Activated CD8-positive, alpha-beta T cell treated with anti-CD3 and anti-CD28 coated beads, Interleukin-2, amount 10 ng/mL, durations not matched to agents 7 days and 5 days (primary cell): Measurements from ENCODE around the gene IFI44L. TPM values are rescaled to one million over a fixed set of nuclear protein-coding genes. Genes with fewer than 3 reads are reported as not detected.

Experiments used
- ATAC-seq: fragments of 150-1000 bp; cut with Tn5 transposase; one replicate; pipeline ENCODE4 v1.10.0; 2021; ENCODE audit warnings: moderate library complexity
- CTCF ChIA-PET: fragments of 350-600 bp; sonication (Branson Sonifier 250); formaldehyde crosslinking; loops from one replicate; lab custom pipeline; 2021; ENCODE audit warnings: antibody characterized with exemption; lab: Charles Lee
- POLR2A ChIA-PET: fragments of 350-600 bp; sonication (Branson Sonifier 250); formaldehyde crosslinking; loops from one replicate; lab custom pipeline; 2021; ENCODE audit warnings: antibody characterized with exemption; lab: Charles Lee
- DNase-seq: peaks from one replicate; pipeline ENCODE4 v3.0.0-alpha.2; 2020
- H3K27ac Mint-ChIP-seq: one replicate; pipeline ENCODE4 v1.8.0; 2021; ENCODE audit warnings: mild to moderate bottlenecking, mixed read lengths
- H3K27me3 Mint-ChIP-seq: one replicate; pipeline ENCODE4 v1.8.0; 2021; ENCODE audit warnings: low read depth, mixed read lengths
- H3K36me3 Mint-ChIP-seq: one replicate; pipeline ENCODE4 v1.8.0; 2021; ENCODE audit warnings: low read depth, mixed read lengths
- H3K4me1 Mint-ChIP-seq: one replicate; pipeline ENCODE4 v1.8.0; 2021; ENCODE audit warnings: low read depth, mixed read lengths
- H3K4me3 Mint-ChIP-seq: one replicate; pipeline ENCODE4 v1.8.0; 2021; ENCODE audit warnings: mild to moderate bottlenecking, mixed read lengths
- H3K9me3 Mint-ChIP-seq: one replicate; pipeline ENCODE4 v1.8.0; 2022; ENCODE audit warnings: mixed read lengths; ENCODE audit not compliant: insufficient read depth
- total RNA-seq, 2 experiments: library from RNA; stranded (reverse); gene quantifications; one replicate each; pipeline ENCODE4 v1.2.3, GENCODE V29; 2021

IFI44L gene
- total RNA-seq, 2 experiments from 2014 or later: 181 to 191 TPM

DNA sequence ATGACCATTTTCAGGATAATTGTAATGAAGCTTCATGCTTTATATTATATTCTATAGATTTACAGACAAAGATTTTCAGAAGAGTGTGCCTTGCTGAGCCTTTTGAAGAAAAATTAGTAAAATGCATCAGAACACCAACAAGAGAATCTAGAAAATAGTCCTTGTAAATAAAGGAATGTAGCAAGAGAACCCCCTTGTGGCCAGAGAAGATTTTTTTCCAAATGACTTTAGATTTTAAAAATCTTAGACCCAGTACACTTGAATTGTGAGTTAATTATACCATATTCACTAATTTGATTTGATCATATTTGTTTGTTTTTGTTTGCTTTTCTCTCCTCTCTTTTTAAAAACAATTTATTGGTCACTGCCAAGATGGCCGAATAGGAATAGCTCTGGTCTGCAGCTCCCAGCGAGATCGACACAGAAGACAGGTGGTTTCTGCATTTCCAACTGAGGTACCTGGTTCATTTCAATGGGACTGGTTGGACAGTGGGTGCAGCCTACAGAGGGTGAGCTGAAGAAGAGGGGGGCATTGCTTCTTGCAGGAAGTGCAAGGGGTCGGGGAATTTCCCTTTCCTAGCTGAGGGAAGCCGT is 12.8 kb upstream of the IFI44L start:
- no peaks in the 10 kb centered on the region for H3K9me3 Mint-ChIP-seq
- H3K27me3 Mint-ChIP-seq: peaks cover 26% of the 10 kb centered on the region
- CTCF ChIA-PET: interaction anchor here (0.9 to 4.2 kb wide), 12 partner anchors 10 to 482 kb away, joined by 3 to 33 read pairs (median 5); partner anchors contain the start of genes IFI44 and IFI44L
- POLR2A ChIA-PET: no interaction called here
- DNase-seq (no peak), ATAC-seq (no peak)
- H3K27ac Mint-ChIP-seq: no peak overlapping the region
- H3K4me3 Mint-ChIP-seq: no peak overlapping the region
- H3K36me3 Mint-ChIP-seq: no peaks in the 10 kb centered on the region
- H3K4me1 Mint-ChIP-seq: no peaks in the 10 kb centered on the region

DNA sequence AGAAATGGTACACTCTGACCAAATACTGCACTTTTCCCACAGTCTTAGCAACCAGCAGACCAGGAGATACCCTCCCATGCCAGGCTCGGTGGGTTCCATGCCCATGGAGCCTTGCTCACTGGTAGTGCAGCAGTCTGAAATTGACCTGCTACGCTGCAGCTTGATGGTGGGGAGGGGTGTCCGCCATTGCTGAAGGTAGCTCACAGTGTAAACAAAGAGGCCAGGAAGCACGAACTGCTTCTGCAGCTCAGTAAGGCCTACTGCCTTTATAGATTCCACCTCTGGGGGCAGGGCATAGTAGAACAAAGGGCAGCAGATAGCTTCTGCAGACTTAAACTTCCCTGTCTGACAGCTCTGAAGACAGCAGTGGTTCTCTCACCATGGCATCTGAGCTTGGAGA is 12.3 kb upstream of the IFI44L start:
- no peaks in the 10 kb centered on the region for H3K4me1 Mint-ChIP-seq
- H3K27ac Mint-ChIP-seq: no peak overlapping the region
- ATAC-seq (no peak), DNase-seq (no peak)
- POLR2A ChIA-PET: no interaction called here
- H3K27me3 Mint-ChIP-seq: peaks cover 31% of the 10 kb centered on the region
- CTCF ChIA-PET: interaction anchor here (1.0 to 4.2 kb wide), 13 partner anchors 8 to 482 kb away, joined by 3 to 33 read pairs (median 5); partner anchors contain the start of gene IFI44L
- no peak overlapping the region for H3K4me3 Mint-ChIP-seq
- no peaks in the 10 kb centered on the region for H3K36me3 Mint-ChIP-seq
- no peaks in the 10 kb centered on the region for H3K9me3 Mint-ChIP-seq

DNA sequence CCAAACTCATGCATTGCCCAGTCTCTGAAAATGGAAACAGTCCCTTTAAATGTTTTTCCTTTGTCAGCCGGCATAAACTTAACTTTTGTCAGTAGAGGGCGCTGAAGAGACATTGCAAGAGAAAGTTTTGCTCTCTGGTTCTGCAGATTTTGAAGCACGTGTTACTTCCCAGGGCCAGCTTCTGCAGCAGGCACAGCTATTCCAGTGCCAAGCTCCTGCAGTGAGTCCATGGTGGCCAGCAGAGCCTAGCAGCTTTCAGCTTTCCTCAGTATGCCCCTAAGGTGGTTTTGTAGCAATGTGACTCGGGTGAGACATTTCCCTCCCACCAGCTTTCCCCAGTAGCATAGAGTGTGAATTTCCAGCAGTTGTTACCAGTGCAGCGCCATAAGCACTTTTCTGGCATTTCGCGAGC is 2.6 kb upstream of the IFI44L start:
- Mint-ChIP-seq H3K27ac (no peak overlapping the region), H3K4me1 (peaks cover 40% of the 10 kb centered on the region), H3K9me3 (no peaks in the 10 kb centered on the region), H3K27me3 (peaks cover 14% of the 10 kb centered on the region), H3K4me3 (peak overlapping the region; percentile 42), H3K36me3 (peaks cover 16% of the 10 kb centered on the region)
- peak; percentile 55 for ATAC-seq
- DNase-seq: peak; percentile 78
- CTCF ChIA-PET: interaction anchor here (0.7 to 2.4 kb wide), 32 partner anchors 9 to 613 kb away, joined by 3 to 38 read pairs (median 4); partner anchors contain the start of genes DNAJB4 and IFI44
- POLR2A ChIA-PET: interaction anchor here (0.8 to 1.2 kb wide), 2 partner anchors 60 to 613 kb away, joined by 3 to 6 read pairs; partner anchors contain the start of gene DNAJB4

GRCh38 chr1:78619032-78619431 is 1.2 kb upstream of the IFI44L start:
- Mint-ChIP-seq H3K36me3 (peaks cover 30% of the 10 kb centered on the region), H3K4me3 (peak overlapping the region; percentile 85)
- CTCF ChIA-PET: interaction anchor here (2.2 to 2.8 kb wide), 2 partner anchors 54 to 57 kb away, joined by 10 to 18 read pairs; no protein-coding TSS in a partner anchor

DNA sequence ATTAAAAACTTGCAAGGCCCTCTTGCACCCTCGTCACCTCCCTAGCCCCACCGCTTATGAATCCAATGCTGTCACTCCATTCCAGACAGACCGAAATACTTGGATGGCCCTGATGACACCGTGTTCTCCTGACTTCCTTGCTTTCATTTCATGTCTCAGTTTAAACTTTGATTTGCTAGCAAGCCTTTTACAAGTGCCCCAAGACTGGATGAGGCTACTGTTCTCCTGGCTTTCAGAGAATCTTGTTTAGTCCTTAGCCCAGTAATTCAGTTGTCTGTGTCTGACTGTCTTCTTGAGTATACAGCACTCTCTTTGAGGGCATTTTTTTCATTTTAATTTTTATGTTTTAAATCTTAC is 824 bp upstream of the IFI44L start:
- Mint-ChIP-seq H3K36me3 (peaks cover 34% of the 10 kb centered on the region), H3K4me1 (peaks cover 49% of the 10 kb centered on the region), H3K4me3 (peak overlapping the region; percentile 85), H3K27me3 (peaks cover 9% of the 10 kb centered on the region), H3K9me3 (no peaks in the 10 kb centered on the region), H3K27ac (peak overlapping the region; percentile 93)
- DNase-seq (no peak), ATAC-seq (peak; percentile 13)
- POLR2A ChIA-PET: interaction anchor here (0.8 to 5.2 kb wide), 10 partner anchors 26 to 641 kb away, joined by 3 to 33 read pairs (median 10); partner anchors contain the start of genes DNAJB4, FUBP1 and IFI44
- CTCF ChIA-PET: interaction anchor here (0.6 to 2.8 kb wide), 11 partner anchors 24 to 614 kb away, joined by 3 to 18 read pairs (median 5); partner anchors contain the start of genes DNAJB4 and IFI44

More at GRCh38 chr1:78619032-78619431, 1.2 kb upstream of the IFI44L start:
- Mint-ChIP-seq H3K4me1 (peaks cover 46% of the 10 kb centered on the region), H3K27me3 (peaks cover 11% of the 10 kb centered on the region), H3K9me3 (no peaks in the 10 kb centered on the region), H3K27ac (peak overlapping the region; percentile 93)
- POLR2A ChIA-PET: interaction anchor here (2.2 to 5.2 kb wide), 3 partner anchors 33 to 641 kb away, joined by 17 to 33 read pairs (median 21); partner anchors contain the start of genes DNAJB4 and FUBP1
- ATAC-seq (no peak), DNase-seq (no peak)

DNA sequence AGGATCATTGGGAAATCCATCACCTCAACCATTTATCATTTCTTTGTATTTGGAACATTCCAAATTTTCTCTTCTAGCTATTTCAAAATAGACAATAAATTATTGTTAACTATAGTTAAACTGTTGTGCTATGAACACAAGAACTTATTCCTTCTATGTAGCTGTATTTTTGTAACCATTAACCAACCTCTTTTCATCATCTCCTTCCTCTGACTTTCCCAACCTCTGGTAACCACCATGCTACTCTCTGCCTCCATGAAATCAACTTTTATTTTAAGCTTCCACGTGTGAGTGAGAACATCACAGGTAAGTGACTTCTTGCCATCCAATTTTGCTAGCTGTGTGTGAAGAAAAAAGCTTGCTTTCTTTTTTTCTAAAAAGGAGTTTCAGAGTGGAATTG is 418 bp downstream of the IFI44L start:
- Mint-ChIP-seq H3K27me3 (peaks cover 3% of the 10 kb centered on the region), H3K4me1 (peaks cover 60% of the 10 kb centered on the region), H3K27ac (peak overlapping the region; percentile 93), H3K4me3 (peak overlapping the region; percentile 85), H3K36me3 (peaks cover 44% of the 10 kb centered on the region), H3K9me3 (no peaks in the 10 kb centered on the region)
- DNase-seq (no peak), ATAC-seq (no peak)
- ChIA-PET CTCF (interaction anchor here (0.6 to 2.8 kb wide), 13 partner anchors 8 to 615 kb away, joined by 3 to 18 read pairs (median 5); partner anchors contain the start of genes DNAJB4 and IFI44), POLR2A (interaction anchor here (0.9 to 5.2 kb wide), 10 partner anchors 18 to 642 kb away, joined by 3 to 33 read pairs (median 10); partner anchors contain the start of genes DNAJB4, FUBP1 and IFI44)

- no peaks in the 10 kb centered on the region for H3K27me3 Mint-ChIP-seq
- H3K9me3 Mint-ChIP-seq: no peaks in the 10 kb centered on the region
- ATAC-seq (peak; percentile 10), DNase-seq (no peak)
- peaks cover 57% of the 10 kb centered on the region for H3K4me1 Mint-ChIP-seq
- H3K4me3 Mint-ChIP-seq: peak overlapping the region; percentile 85
- H3K36me3 Mint-ChIP-seq: peaks cover 57% of the 10 kb centered on the region
- ChIA-PET CTCF (interaction anchor here (0.8 to 2.9 kb wide), 5 partner anchors 25 to 56 kb away, joined by 4 to 11 read pairs (median 10); partner anchors contain the start of gene IFI44), POLR2A (interaction anchor here (0.7 to 5.2 kb wide), 5 partner anchors 27 to 644 kb away, joined by 4 to 33 read pairs (median 12); partner anchors contain the start of genes FUBP1 and IFI44)
- H3K27ac Mint-ChIP-seq: peak overlapping the region; percentile 92
Measured at GRCh38 chr1:78622548-78622947, 2.3 kb downstream of the IFI44L start.

GRCh38 chr1:78624035-78624434 is 3.8 kb downstream of the IFI44L start:
- peak overlapping the region; percentile 85 for H3K4me3 Mint-ChIP-seq
- H3K9me3 Mint-ChIP-seq: no peaks in the 10 kb centered on the region
- peaks cover 71% of the 10 kb centered on the region for H3K36me3 Mint-ChIP-seq
- peaks cover 58% of the 10 kb centered on the region for H3K4me1 Mint-ChIP-seq
- H3K27me3 Mint-ChIP-seq: no peaks in the 10 kb centered on the region
- ChIA-PET POLR2A (interaction anchor here (0.7 to 2.5 kb wide), 4 partner anchors 19 to 27 kb away, joined by 3 to 18 read pairs (median 4); partner anchors contain the start of gene IFI44), CTCF (interaction anchor here (1.0 to 2.9 kb wide), 4 partner anchors 22 to 54 kb away, joined by 3 to 11 read pairs (median 8); partner anchors contain the start of gene IFI44)
- no peak for DNase-seq
- no peak for ATAC-seq
- peak overlapping the region; percentile 74 for H3K27ac Mint-ChIP-seq

DNA sequence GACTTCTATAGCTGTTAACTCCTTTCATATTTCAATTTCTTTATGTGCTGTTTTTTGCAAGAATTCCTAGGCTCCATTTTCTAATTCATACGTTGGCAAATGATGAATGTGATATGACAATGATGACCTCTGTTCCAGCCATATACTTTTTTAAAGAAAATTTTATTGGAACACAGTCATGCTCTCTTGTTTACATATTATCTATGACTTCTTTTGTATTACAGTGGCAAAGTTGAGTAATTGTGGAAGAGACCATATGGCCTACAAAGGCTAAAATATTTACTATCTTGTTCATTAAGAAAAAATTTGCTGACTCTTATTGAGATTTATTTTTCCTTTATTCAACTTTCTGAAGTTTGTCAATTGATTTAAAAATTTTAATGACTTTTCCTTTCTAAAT is 7.1 kb downstream of the IFI44L start:
- Mint-ChIP-seq H3K27ac (no peak overlapping the region), H3K36me3 (peaks cover 80% of the 10 kb centered on the region), H3K4me1 (peaks cover 59% of the 10 kb centered on the region), H3K4me3 (peak overlapping the region; percentile 66), H3K9me3 (no peaks in the 10 kb centered on the region), H3K27me3 (no peaks in the 10 kb centered on the region)
- ChIA-PET CTCF (interaction anchor here (1.2 to 2.1 kb wide), 2 partner anchors 10 to 19 kb away, joined by 5 to 14 read pairs; no protein-coding TSS in a partner anchor), POLR2A (interaction anchor here (0.7 to 1.4 kb wide), 3 partner anchors 22 to 109 kb away, joined by 3 to 5 read pairs (median 4); partner anchors contain the start of gene IFI44)
- ATAC-seq (no peak), DNase-seq (no peak)

GRCh38 chr1:78630600-78630999 is 10.4 kb downstream of the IFI44L start:
- Mint-ChIP-seq H3K4me1 (peaks cover 47% of the 10 kb centered on the region), H3K4me3 (no peak overlapping the region), H3K27ac (no peak overlapping the region), H3K9me3 (no peaks in the 10 kb centered on the region), H3K27me3 (no peaks in the 10 kb centered on the region), H3K36me3 (peaks cover 76% of the 10 kb centered on the region)
- DNase-seq: no peak
- ChIA-PET CTCF (no interaction called here), POLR2A (no interaction called here)
- ATAC-seq: no peak

- ChIA-PET CTCF (no interaction called here), POLR2A (interaction anchor here (0.6 to 1.4 kb wide), 2 partner anchors 10 to 22 kb away, joined by 3 read pairs; no protein-coding TSS in a partner anchor)
Measured at GRCh38 chr1:78633209-78633608, 13.0 kb downstream of the IFI44L start.

More at GRCh38 chr1:78633209-78633608, 13.0 kb downstream of the IFI44L start:
- Mint-ChIP-seq H3K27ac (no peak overlapping the region), H3K27me3 (no peaks in the 10 kb centered on the region), H3K4me1 (peaks cover 43% of the 10 kb centered on the region), H3K9me3 (no peaks in the 10 kb centered on the region), H3K4me3 (no peak overlapping the region), H3K36me3 (peaks cover 79% of the 10 kb centered on the region)
- ATAC-seq (no peak), DNase-seq (no peak)
